ENCODE measurements around the gene HDAC10.

Gene HDAC10

DNA sequence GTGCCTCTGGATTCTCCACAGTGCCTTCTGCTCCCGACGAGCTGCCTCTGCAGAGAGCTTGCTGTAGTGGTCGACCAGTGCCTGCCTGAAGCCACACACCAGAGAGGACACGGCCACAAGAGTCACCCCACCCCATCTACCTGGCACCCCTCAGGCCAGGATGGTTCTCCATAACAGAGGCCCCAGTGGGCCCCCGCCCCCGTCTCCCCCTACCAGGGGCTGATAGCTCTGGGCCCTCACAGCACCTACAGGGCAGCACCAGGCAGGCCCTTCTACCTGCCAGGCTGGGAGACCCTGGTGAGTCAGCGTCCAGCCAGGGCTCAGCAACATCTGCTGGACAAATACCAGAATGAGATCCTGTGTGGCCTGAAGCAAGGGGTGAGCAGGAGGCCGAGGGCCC is 28.6 kb downstream of the HDAC10 start:
- Histone ChIP-seq H2BK12ac (ENCODE audit: low read length in 2 of 2) (no peak overlapping the region), H2AFZ (ENCODE audit: low read depth, low read length) (no peak overlapping the region), H3K18ac (ENCODE audit: low read depth in 1 of 2, low read length in 2 of 2) (no peak overlapping the region), H2BK5ac (ENCODE audit: low read depth, low read length, poor library complexity, severe bottlenecking) (no peak overlapping the region), H3K36me3 (ENCODE audit: control insufficient read depth in 1 of 2, insufficient read depth in 2 of 2, low read depth in 1 of 2, low read length in 2 of 2) (peaks cover 88 to 98% of the 10 kb centered on the region in 2 experiments), H3K14ac (ENCODE audit: low read length in 2 of 2) (no peak overlapping the region), H3K4me3 (ENCODE audit: insufficient read depth in 1 of 2, low read depth in 1 of 2, low read length in 2 of 2) (no peak overlapping the region), H3K4ac (ENCODE audit: low read depth in 1 of 2, low read length in 2 of 2) (no peak overlapping the region), H4K91ac (ENCODE audit: low read length) (no peak overlapping the region), H2BK15ac (ENCODE audit: low read depth, poor library complexity, severe bottlenecking) (no peak overlapping the region), H3K9ac (ENCODE audit: low read length) (no peak overlapping the region), H3K27me3 (ENCODE audit: control insufficient read depth in 1 of 2, insufficient read depth in 1 of 2, low read length in 2 of 2) (no peaks in the 10 kb centered on the region), H3K4me1 (ENCODE audit: control insufficient read depth, insufficient read depth, low read depth, low read length) (peaks cover 10% of the 10 kb centered on the region), H3K23ac (ENCODE audit: low read length in 2 of 2) (no peak overlapping the region), H3K79me1 (replicated peaks; ENCODE audit: low read length, poor library complexity, severe bottlenecking) (peaks cover 27% of the 10 kb centered on the region), H3K9me3 (ENCODE audit: control insufficient read depth, low read length) (no peaks in the 10 kb centered on the region), H3K4me2 (ENCODE audit: low read length, poor library complexity, severe bottlenecking) (no peak overlapping the region), H2AK5ac (ENCODE audit: low read length, severe bottlenecking) (no peak overlapping the region), H3K27ac (ENCODE audit: low read length, poor library complexity, severe bottlenecking) (no peak overlapping the region), H2BK120ac (ENCODE audit: low read depth, low read length) (no peak overlapping the region), H4K8ac (ENCODE audit: low read length) (no peak overlapping the region)
- 93% methylated on average over 8 of the region's 8 CpGs for WGBS
- no peak for DNase-seq

GRCh38 chr22:50221410-50222300 is 29.4 kb downstream of the HDAC10 start:
- no peak overlapping the region for H2AK5ac ChIP-seq (ENCODE audit: low read length, severe bottlenecking)
- no peak overlapping the region for H3K4ac ChIP-seq (ENCODE audit: low read depth in 1 of 2, low read length in 2 of 2)
- no peak overlapping the region for H3K14ac ChIP-seq (ENCODE audit: low read length in 2 of 2)
- no peak overlapping the region for H3K9ac ChIP-seq (ENCODE audit: low read length)
- H3K27me3 ChIP-seq (ENCODE audit: control insufficient read depth in 1 of 2, insufficient read depth in 1 of 2, low read length in 2 of 2): no peaks in the 10 kb centered on the region
- DNase-seq: no peak
- H4K91ac ChIP-seq (ENCODE audit: low read length): no peak overlapping the region
- peaks cover 10% of the 10 kb centered on the region for H3K4me1 ChIP-seq (ENCODE audit: control insufficient read depth, insufficient read depth, low read depth, low read length)
- no peak overlapping the region for H3K23ac ChIP-seq (ENCODE audit: low read length in 2 of 2)
- H3K79me1 ChIP-seq (replicated peaks; ENCODE audit: low read length, poor library complexity, severe bottlenecking): peaks cover 27% of the 10 kb centered on the region
- H3K9me3 ChIP-seq (ENCODE audit: control insufficient read depth, low read length): no peaks in the 10 kb centered on the region
- H2BK120ac ChIP-seq (ENCODE audit: low read depth, low read length): no peak overlapping the region
- H2AFZ ChIP-seq (ENCODE audit: low read depth, low read length): no peak overlapping the region
- H2BK12ac ChIP-seq (ENCODE audit: low read length in 2 of 2): no peak overlapping the region
- peaks cover 90 to 98% of the 10 kb centered on the region in 2 experiments for H3K36me3 ChIP-seq (ENCODE audit: control insufficient read depth in 1 of 2, insufficient read depth in 2 of 2, low read depth in 1 of 2, low read length in 2 of 2)
- 95% methylated on average over 19 of the region's 19 CpGs for WGBS
- no peak overlapping the region for H2BK5ac ChIP-seq (ENCODE audit: low read depth, low read length, poor library complexity, severe bottlenecking)
- no peak overlapping the region for H3K4me2 ChIP-seq (ENCODE audit: low read length, poor library complexity, severe bottlenecking)
- H3K4me3 ChIP-seq (ENCODE audit: insufficient read depth in 1 of 2, low read depth in 1 of 2, low read length in 2 of 2): no peak overlapping the region
- H2BK15ac ChIP-seq (ENCODE audit: low read depth, poor library complexity, severe bottlenecking): no peak overlapping the region
- no peak overlapping the region for H4K8ac ChIP-seq (ENCODE audit: low read length)
- H3K27ac ChIP-seq (ENCODE audit: low read length, poor library complexity, severe bottlenecking): no peak overlapping the region
- H3K18ac ChIP-seq (ENCODE audit: low read depth in 1 of 2, low read length in 2 of 2): no peak overlapping the region

GRCh38 chr22:50220603-50221409 is 30.3 kb downstream of the HDAC10 start:
- Histone ChIP-seq H2AFZ (ENCODE audit: low read depth, low read length) (no peak overlapping the region), H3K27me3 (ENCODE audit: control insufficient read depth in 1 of 2, insufficient read depth in 1 of 2, low read length in 2 of 2) (no peaks in the 10 kb centered on the region), H3K9ac (ENCODE audit: low read length) (no peak overlapping the region), H4K8ac (ENCODE audit: low read length) (no peak overlapping the region), H3K4ac (ENCODE audit: low read depth in 1 of 2, low read length in 2 of 2) (no peak overlapping the region), H3K4me3 (ENCODE audit: insufficient read depth in 1 of 2, low read depth in 1 of 2, low read length in 2 of 2) (no peak overlapping the region), H3K9me3 (ENCODE audit: control insufficient read depth, low read length) (no peaks in the 10 kb centered on the region), H3K4me1 (ENCODE audit: control insufficient read depth, insufficient read depth, low read depth, low read length) (peaks cover 10% of the 10 kb centered on the region), H3K23ac (ENCODE audit: low read length in 2 of 2) (no peak overlapping the region), H3K36me3 (ENCODE audit: control insufficient read depth in 1 of 2, insufficient read depth in 2 of 2, low read depth in 1 of 2, low read length in 2 of 2) (peaks cover 92 to 98% of the 10 kb centered on the region in 2 experiments), H3K79me1 (replicated peaks; ENCODE audit: low read length, poor library complexity, severe bottlenecking) (peaks cover 22% of the 10 kb centered on the region), H4K91ac (ENCODE audit: low read length) (peak overlapping the region; percentile 16), H2AK5ac (ENCODE audit: low read length, severe bottlenecking) (no peak overlapping the region), H2BK5ac (ENCODE audit: low read depth, low read length, poor library complexity, severe bottlenecking) (no peak overlapping the region), H2BK15ac (ENCODE audit: low read depth, poor library complexity, severe bottlenecking) (no peak overlapping the region), H3K27ac (ENCODE audit: low read length, poor library complexity, severe bottlenecking) (no peak overlapping the region), H2BK12ac (ENCODE audit: low read length in 2 of 2) (no peak overlapping the region), H3K4me2 (ENCODE audit: low read length, poor library complexity, severe bottlenecking) (no peak overlapping the region), H3K18ac (ENCODE audit: low read depth in 1 of 2, low read length in 2 of 2) (no peak overlapping the region), H3K14ac (ENCODE audit: low read length in 2 of 2) (no peak overlapping the region), H2BK120ac (ENCODE audit: low read depth, low read length) (no peak overlapping the region)
- no peak for DNase-seq
- WGBS: 98% methylated on average over 45 of the region's 45 CpGs
